ENCODE measurements around the gene PPP3CA. TPM values are rescaled to one million over a fixed set of nuclear protein-coding genes. Genes with fewer than 3 reads are reported as not detected.

Gene PPP3CA
- total RNA-seq, 2 donors from 2014 or later = 71.3 to 142 TPM

DNA sequence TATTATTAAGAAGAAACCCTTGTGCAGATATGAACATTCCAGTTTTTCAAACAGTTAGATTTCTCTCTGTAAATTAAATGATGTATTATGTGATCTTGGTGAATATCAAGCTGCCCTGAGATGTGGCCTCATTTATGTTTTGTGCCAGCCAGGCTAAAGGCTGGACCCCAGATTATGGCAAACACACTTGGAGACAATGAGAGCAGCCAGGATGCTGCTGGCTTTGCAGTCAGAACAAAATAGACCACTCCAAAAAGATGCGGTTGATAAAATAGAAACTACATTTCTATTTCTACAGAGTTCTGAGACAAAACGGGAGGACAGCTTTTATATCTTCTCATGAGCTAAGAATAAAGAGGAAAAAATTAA lies 296.5 kb downstream of the PPP3CA start:
- Histone ChIP-seq H3K27me3 (replicated peaks; ENCODE audit: insufficient read depth) (no peaks in the 10 kb centered on the region), H3K36me3 (no peaks in the 10 kb centered on the region), H3K4me1 (replicated peaks) (no peaks in the 10 kb centered on the region), H3K27ac (no peak overlapping the region), H3K9me3 (no peaks in the 10 kb centered on the region), H3K4me3 (no peak overlapping the region)
- WGBS = 63% methylated on average over 2 of the region's 2 CpGs
- no peak for DNase-seq (ENCODE audit: low spot score)
- intact Hi-C loops (cut with DNase I) = no loop called here
- TF ChIP-seq POLR2A (IDR thresholded peaks at IDR 0.05) (no peak), CTCF (IDR thresholded peaks at IDR 0.05) (no peak), POLR2AphosphoS5 (IDR thresholded peaks at IDR 0.05) (no peak)

GRCh38 chr4:101050088-101050836 lies 297.1 kb downstream of the PPP3CA start:
- DNase-seq (ENCODE audit: low spot score) = no peak
- TF ChIP-seq CTCF (IDR thresholded peaks at IDR 0.05) (no peak), POLR2AphosphoS5 (IDR thresholded peaks at IDR 0.05) (no peak), POLR2A (IDR thresholded peaks at IDR 0.05) (no peak)
- Histone ChIP-seq H3K4me3 (no peak overlapping the region), H3K36me3 (no peaks in the 10 kb centered on the region), H3K27me3 (replicated peaks; ENCODE audit: insufficient read depth) (no peaks in the 10 kb centered on the region), H3K27ac (no peak overlapping the region), H3K4me1 (replicated peaks) (no peaks in the 10 kb centered on the region), H3K9me3 (no peaks in the 10 kb centered on the region)
- 81% methylated on average over 6 of the region's 6 CpGs for WGBS
- intact Hi-C loops (cut with DNase I) = no loop called here

DNA sequence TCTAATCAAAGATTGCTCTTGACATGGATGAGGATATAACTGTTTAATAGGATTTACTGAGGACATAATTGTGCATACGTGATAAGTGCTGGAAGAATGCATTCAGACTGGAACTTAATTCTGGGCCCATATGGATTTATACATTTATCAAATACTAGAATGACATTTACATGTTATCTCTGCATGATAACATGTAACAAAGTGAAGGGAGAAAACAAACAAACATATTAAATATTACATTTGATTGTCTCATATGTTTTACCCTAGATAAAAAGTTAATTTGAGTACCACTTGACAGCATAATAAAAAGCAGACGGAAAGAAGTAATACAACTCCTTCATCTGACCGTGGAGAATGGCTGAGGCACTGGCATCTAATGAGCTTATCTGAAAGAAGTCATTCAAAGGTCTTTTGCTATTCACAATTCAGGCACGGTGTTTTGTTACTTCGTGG lies 297.8 kb downstream of the PPP3CA start:
- WGBS = 65% methylated on average over 5 of the region's 5 CpGs
- H3K27me3 ChIP-seq (replicated peaks; ENCODE audit: insufficient read depth) = no peaks in the 10 kb centered on the region
- H3K36me3 ChIP-seq = no peaks in the 10 kb centered on the region
- no peak overlapping the region for H3K4me3 ChIP-seq
- no peaks in the 10 kb centered on the region for H3K4me1 ChIP-seq (replicated peaks)
- intact Hi-C loops (cut with DNase I) = no loop called here
- TF ChIP-seq CTCF (IDR thresholded peaks at IDR 0.05) (no peak), POLR2A (IDR thresholded peaks at IDR 0.05) (no peak), POLR2AphosphoS5 (IDR thresholded peaks at IDR 0.05) (no peak)
- H3K9me3 ChIP-seq = no peaks in the 10 kb centered on the region
- no peak for DNase-seq (ENCODE audit: low spot score)
- H3K27ac ChIP-seq = no peak overlapping the region

- no peaks in the 10 kb centered on the region for H3K27me3 ChIP-seq (replicated peaks; ENCODE audit: insufficient read depth)
- 89% methylated on average over 1 of the region's 1 CpG for WGBS
- H3K4me1 ChIP-seq (replicated peaks) = no peaks in the 10 kb centered on the region
- H3K9me3 ChIP-seq = no peaks in the 10 kb centered on the region
- TF ChIP-seq CTCF (IDR thresholded peaks at IDR 0.05) (no peak), POLR2A (IDR thresholded peaks at IDR 0.05) (no peak), POLR2AphosphoS5 (IDR thresholded peaks at IDR 0.05) (no peak)
- no peak overlapping the region for H3K4me3 ChIP-seq
- no peaks in the 10 kb centered on the region for H3K36me3 ChIP-seq
- intact Hi-C loops (cut with DNase I) = no loop called here
- no peak for DNase-seq (ENCODE audit: low spot score)
- H3K27ac ChIP-seq = no peak overlapping the region
Observed at GRCh38 chr4:101044766-101045165, 302.6 kb downstream of the PPP3CA start.

- no peaks in the 10 kb centered on the region for H3K9me3 ChIP-seq
- intact Hi-C loops (cut with DNase I) = no loop called here
- TF ChIP-seq POLR2A (IDR thresholded peaks at IDR 0.05) (no peak), CTCF (IDR thresholded peaks at IDR 0.05) (no peak), POLR2AphosphoS5 (IDR thresholded peaks at IDR 0.05) (no peak)
Observed at GRCh38 chr4:101042847-101043246, 304.5 kb downstream of the PPP3CA start.

More at GRCh38 chr4:101042847-101043246, 304.5 kb downstream of the PPP3CA start:
- Histone ChIP-seq H3K36me3 (no peaks in the 10 kb centered on the region), H3K27ac (no peak overlapping the region), H3K4me1 (replicated peaks) (no peaks in the 10 kb centered on the region), H3K27me3 (replicated peaks; ENCODE audit: insufficient read depth) (no peaks in the 10 kb centered on the region), H3K4me3 (no peak overlapping the region)
- no peak for DNase-seq (ENCODE audit: low spot score)
- 66% methylated on average over 1 of the region's 1 CpG for WGBS
